ENCODE measurements around the gene RPL18A. TPM values are rescaled to one million over a fixed set of nuclear protein-coding genes. Genes with fewer than 3 reads are reported as not detected.

Gene RPL18A
- total and polyA plus RNA-seq, 8 donors: 1,116 to 2,379 (median 1,425) TPM

DNA sequence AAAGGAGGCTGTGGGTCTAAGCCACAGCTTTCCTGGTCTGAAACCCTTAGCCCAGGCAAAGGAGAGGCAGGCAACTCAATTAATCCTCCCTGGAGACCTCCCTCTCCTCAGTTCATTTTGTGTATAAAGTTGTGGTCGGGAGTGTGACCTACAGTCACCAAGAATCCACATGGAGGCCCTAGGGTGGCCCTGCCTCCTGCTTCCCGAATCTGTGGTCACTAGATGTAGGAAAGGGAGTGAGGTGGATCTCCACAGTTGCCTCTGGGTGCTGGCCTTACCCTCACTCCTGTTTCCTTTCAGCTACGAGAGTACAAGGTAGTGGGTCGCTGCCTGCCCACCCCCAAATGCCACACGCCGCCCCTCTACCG, 1.3 kb downstream of the RPL18A start:
- no peak for ATAC-seq
- Histone ChIP-seq H3K4me3 (peak overlapping the region; percentile 62 to 99 (median 98)), H3K36me3 (peaks cover 4 to 26% (median 19%) of the 10 kb centered on the region in 3 donors), H3K27me3 (no peaks in the 10 kb centered on the region), H3K27ac (peak overlapping the region in 1 of 4 donors; percentile 17), H3K9me3 (no peaks in the 10 kb centered on the region), H3K4me1 (peaks cover 0 to 9% (median 0%) of the 10 kb centered on the region in 3 donors)
- no peak for DNase-seq
- TF ChIP-seq, protein P1, sequence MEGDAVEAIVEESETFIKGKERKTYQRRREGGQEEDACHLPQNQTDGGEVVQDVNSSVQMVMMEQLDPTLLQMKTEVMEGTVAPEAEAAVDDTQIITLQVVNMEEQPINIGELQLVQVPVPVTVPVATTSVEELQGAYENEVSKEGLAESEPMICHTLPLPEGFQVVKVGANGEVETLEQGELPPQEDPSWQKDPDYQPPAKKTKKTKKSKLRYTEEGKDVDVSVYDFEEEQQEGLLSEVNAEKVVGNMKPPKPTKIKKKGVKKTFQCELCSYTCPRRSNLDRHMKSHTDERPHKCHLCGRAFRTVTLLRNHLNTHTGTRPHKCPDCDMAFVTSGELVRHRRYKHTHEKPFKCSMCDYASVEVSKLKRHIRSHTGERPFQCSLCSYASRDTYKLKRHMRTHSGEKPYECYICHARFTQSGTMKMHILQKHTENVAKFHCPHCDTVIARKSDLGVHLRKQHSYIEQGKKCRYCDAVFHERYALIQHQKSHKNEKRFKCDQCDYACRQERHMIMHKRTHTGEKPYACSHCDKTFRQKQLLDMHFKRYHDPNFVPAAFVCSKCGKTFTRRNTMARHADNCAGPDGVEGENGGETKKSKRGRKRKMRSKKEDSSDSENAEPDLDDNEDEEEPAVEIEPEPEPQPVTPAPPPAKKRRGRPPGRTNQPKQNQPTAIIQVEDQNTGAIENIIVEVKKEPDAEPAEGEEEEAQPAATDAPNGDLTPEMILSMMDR (IDR thresholded peaks at IDR 0.05): no peak
- intact Hi-C loops (cut with DNase I): loop anchor here in 1 of 3 donors (10.0 kb wide), 1 partner anchor 134 kb away; no protein-coding TSS in a partner anchor
- WGBS, 2 donors: 28 to 49% methylated on average over 6 to 7 of the region's 7 CpGs
- no peak for FAIRE-seq

DNA sequence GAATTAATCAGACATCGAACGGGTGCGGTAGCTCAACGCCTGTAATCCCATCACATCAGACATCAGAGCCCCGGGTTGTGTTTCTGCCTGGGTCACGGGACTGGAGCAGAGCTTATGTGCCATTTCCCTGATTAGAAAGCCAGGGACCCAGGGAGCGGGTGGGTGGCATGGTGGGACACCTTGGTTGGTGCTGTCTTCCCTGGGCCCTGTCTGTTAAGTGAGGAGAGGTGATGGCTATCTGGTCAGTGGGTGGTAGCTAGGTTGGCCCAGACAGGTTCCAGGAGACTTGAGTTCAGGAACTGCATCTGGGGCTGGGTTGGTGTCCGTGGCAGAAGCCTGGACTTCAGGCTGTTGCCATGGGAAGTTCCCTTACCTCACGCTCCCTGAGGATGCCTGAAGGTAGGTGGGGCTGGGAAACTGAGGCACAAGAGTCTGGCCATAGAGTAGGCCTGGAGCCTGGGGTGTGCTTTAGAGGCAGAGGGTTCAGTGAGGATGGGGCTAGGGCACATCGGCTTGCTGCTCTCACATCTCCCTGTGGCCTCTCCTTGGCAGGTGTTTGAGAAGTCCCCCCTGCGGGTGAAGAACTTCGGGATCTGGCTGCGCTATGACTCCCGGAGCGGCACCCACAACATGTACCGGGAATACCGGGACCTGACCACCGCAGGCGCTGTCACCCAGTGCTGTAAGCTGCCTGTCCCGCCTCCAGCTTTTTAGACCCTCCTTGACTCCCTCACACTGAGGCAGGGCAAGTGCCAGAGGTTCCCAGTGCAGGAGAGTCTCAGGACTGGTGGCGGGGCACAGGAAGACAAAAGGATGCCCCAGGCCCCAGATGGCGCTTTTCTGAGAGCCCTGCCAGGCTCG, 2.1 kb downstream of the RPL18A start:
- Histone ChIP-seq H3K27me3 (no peaks in the 10 kb centered on the region), H3K27ac (no peak overlapping the region), H3K9me3 (no peaks in the 10 kb centered on the region), H3K4me3 (peak overlapping the region in 2 of 4 donors; percentile 98 to 99), H3K4me1 (peaks cover 0 to 9% (median 0%) of the 10 kb centered on the region in 3 donors), H3K36me3 (peaks cover 4 to 26% (median 19%) of the 10 kb centered on the region in 3 donors)
- DNase-seq (no peak), ATAC-seq (no peak), FAIRE-seq (no peak)
- intact Hi-C loops (cut with DNase I): loop anchor here in 1 of 3 donors (10.0 kb wide), 1 partner anchor 133 kb away; no protein-coding TSS in a partner anchor
- TF ChIP-seq, protein P1 (IDR thresholded peaks at IDR 0.05): no peak
- 73 to 76% methylated on average over 23 of the region's 23 CpGs for WGBS, 2 donors

DNA sequence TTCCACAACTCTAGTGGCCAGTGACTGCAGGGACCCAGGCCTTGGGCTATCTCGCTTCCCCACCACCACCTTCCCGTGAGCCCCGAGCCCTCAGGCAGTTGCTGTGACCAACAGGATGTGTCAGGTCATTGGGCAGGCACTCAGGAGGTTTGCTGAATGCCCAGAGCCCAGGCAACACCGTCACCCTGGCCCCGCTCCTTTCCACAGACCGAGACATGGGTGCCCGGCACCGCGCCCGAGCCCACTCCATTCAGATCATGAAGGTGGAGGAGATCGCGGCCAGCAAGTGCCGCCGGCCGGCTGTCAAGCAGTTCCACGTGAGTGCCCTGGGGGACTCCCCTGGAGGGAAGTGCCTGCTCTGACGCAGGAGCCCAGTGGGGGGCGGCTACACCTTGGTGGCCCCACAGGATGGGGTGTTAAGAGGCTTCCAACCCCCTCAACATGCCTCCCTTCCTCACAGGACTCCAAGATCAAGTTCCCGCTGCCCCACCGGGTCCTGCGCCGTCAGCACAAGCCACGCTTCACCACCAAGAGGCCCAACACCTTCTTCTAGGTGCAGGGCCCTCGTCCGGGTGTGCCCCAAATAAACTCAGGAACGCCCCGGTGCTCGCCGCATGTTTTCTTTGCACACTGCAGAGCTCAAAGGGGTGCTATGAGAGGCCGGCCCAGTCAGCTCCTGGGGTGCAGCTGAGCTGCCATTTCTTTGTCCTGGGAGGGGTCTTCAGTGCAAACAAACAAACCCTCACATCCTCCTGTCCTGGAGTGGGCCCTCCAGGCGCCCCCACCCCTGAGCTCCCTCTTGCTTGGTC, 3.2 kb downstream of the RPL18A start:
- ATAC-seq (no peak), DNase-seq (no peak), FAIRE-seq (no peak)
- H3K27ac ChIP-seq: no peak overlapping the region
- intact Hi-C loops (cut with DNase I): loop anchor here in 1 of 3 donors (10.0 kb wide), 1 partner anchor 132 kb away; no protein-coding TSS in a partner anchor
- peaks cover 4 to 26% (median 19%) of the 10 kb centered on the region in 3 donors for H3K36me3 ChIP-seq
- no peak overlapping the region for H3K4me3 ChIP-seq
- WGBS, 2 donors: 90 to 92% methylated on average over 26 to 31 of the region's 31 CpGs
- H3K9me3 ChIP-seq: no peaks in the 10 kb centered on the region
- H3K27me3 ChIP-seq: no peaks in the 10 kb centered on the region
- peaks cover 0 to 9% (median 0%) of the 10 kb centered on the region in 3 donors for H3K4me1 ChIP-seq
- TF ChIP-seq, protein P1 (IDR thresholded peaks at IDR 0.05): no peak

DNA sequence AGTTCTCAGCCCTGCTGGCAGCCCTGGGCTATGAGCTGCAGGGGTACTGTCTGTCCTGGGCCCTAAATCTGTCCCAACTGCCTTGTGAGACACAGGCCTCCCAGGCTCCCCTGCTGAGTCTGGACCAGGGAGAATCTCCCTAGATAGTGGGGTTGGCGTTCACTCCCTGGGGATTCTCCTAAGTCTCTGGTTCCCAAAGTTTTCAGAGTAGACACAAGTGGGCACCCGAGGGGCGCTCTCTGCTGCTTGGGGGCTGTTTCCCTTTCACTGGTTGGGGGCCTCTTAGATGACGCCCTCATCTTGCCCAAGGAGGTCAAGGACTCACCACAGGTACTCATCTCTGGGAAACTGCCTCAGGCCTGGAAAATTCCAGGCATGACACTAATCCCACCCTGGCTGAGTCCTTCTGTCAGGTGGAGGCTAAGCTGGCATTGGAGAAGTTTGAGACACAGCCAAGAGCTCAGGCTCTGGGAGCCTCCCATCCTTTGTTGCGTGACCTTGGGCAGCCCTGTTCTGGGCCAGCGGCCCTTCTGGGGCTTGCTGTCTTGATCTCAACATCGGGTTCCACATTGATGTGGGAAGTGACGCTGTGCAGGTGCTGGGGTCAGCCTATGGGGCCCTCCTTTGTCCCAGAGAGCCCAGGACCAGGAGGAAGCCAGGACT, 3.9 kb downstream of the RPL18A start:
- peak overlapping the region in 1 of 4 donors; percentile 5 for H3K27ac ChIP-seq
- no peak for ATAC-seq
- 65% methylated on average over 8 of the region's 8 CpGs for WGBS, 2 donors

More for the DNA sequence above, 3.9 kb downstream of the RPL18A start:
- intact Hi-C loops (cut with DNase I): loop anchor here in 1 of 3 donors (10.0 kb wide), 1 partner anchor 131 kb away; no protein-coding TSS in a partner anchor
- H3K4me1 ChIP-seq: peaks cover 0 to 9% (median 0%) of the 10 kb centered on the region in 3 donors
- TF ChIP-seq, protein P1 (IDR thresholded peaks at IDR 0.05): no peak
- DNase-seq: peak in 1 of 6 donors; percentile 66
- H3K27me3 ChIP-seq: no peaks in the 10 kb centered on the region
- FAIRE-seq: no peak
- H3K4me3 ChIP-seq: no peak overlapping the region
- no peaks in the 10 kb centered on the region for H3K9me3 ChIP-seq
- peaks cover 4 to 26% (median 19%) of the 10 kb centered on the region in 3 donors for H3K36me3 ChIP-seq

Data from pancreas (tissue), 10 donors.